Neuronal stem cell (in vitro differentiated cells): Measurements from ENCODE around the gene NFKBIE.
A peak's percentile ranks its signal among the peaks of the same experiment; 100 is the strongest.

ENCODE experiments used
- DNase-seq: peaks from one replicate; pipeline ENCODE4 v3.0.0-alpha.2; 2013; ENCODE audit warnings: low spot score
- H2AFZ ChIP-seq: one replicate; pipeline ENCODE4 v1.6.1; 2013; ENCODE audit warnings: mild to moderate bottlenecking, low read length, inconsistent platforms
- H2AK5ac ChIP-seq: 2 replicates; pipeline ENCODE4 v1.6.1; 2013; ENCODE audit warnings: low read depth, mild to moderate bottlenecking, inconsistent platforms, low read length, moderate library complexity, mixed read lengths
- H2BK120ac ChIP-seq: 2 replicates; pipeline ENCODE4 v1.6.1; 2013; ENCODE audit warnings: low read depth, mild to moderate bottlenecking, inconsistent platforms, low read length, moderate library complexity, mixed read lengths
- H2BK12ac ChIP-seq: one replicate; pipeline ENCODE4 v1.6.1; 2013; ENCODE audit warnings: low read length, inconsistent platforms
- H2BK15ac ChIP-seq: 2 replicates; pipeline ENCODE4 v1.6.1; 2013; ENCODE audit warnings: mild to moderate bottlenecking, low read length, inconsistent platforms, mixed read lengths
- H2BK5ac ChIP-seq: one replicate; pipeline ENCODE4 v1.6.1; 2013; ENCODE audit warnings: inconsistent platforms, mild to moderate bottlenecking, low read length, moderate library complexity
- H3K14ac ChIP-seq: one replicate; pipeline ENCODE4 v1.6.1; 2013; ENCODE audit warnings: low read length, inconsistent platforms
- H3K18ac ChIP-seq: 2 replicates; pipeline ENCODE4 v1.6.1; 2013; ENCODE audit warnings: low read length, inconsistent platforms
- H3K23ac ChIP-seq: 2 replicates; pipeline ENCODE4 v1.6.1; 2013; ENCODE audit warnings: low read depth, mild to moderate bottlenecking, mixed read lengths, low read length, inconsistent platforms; ENCODE audit not compliant: poor library complexity
- H3K27ac ChIP-seq: replicated peaks from 3 replicates; pipeline ENCODE4 v1.5.1; 2013; ENCODE audit warnings: low read length, inconsistent platforms
- H3K27me3 ChIP-seq, 3 experiments: 2 replicates each; pipeline ENCODE4 v1.6.1; 2013; ENCODE audit warnings: low read length in 3 of 3, mild to moderate bottlenecking in 2 of 3, inconsistent platforms in 1 of 3, low read depth in 1 of 3, mixed read lengths in 1 of 3, moderate library complexity in 1 of 3; ENCODE audit not compliant: control insufficient read depth in 3 of 3, insufficient read depth in 3 of 3
- H3K36me3 ChIP-seq, 2 donors: replicated peaks in 1 of 2; 2 replicates each; pipeline ENCODE4 v1.6.1; 2013; ENCODE audit warnings: low read length in 2 of 2; ENCODE audit not compliant: control insufficient read depth in 2 of 2, insufficient read depth in 2 of 2
- H3K4ac ChIP-seq: 2 replicates; pipeline ENCODE4 v1.6.1; 2013; ENCODE audit warnings: inconsistent platforms, mild to moderate bottlenecking, low read length, moderate library complexity
- H3K4me1 ChIP-seq, 2 donors: 1 replicate in 1 of 2; 2 replicates in 1 of 2; pipeline ENCODE4 v1.6.1; 2013; ENCODE audit warnings: low read length in 2 of 2, low read depth in 1 of 2; ENCODE audit not compliant: control insufficient read depth in 2 of 2, insufficient read depth in 1 of 2
- H3K4me2 ChIP-seq: one replicate; pipeline ENCODE4 v1.6.1; 2013; ENCODE audit warnings: mild to moderate bottlenecking, low read length, inconsistent platforms; ENCODE audit not compliant: insufficient read depth, poor library complexity, severe bottlenecking
- H3K4me3 ChIP-seq, 2 donors: 2 replicates each; pipeline ENCODE4 v1.5.1; 2013; ENCODE audit warnings: low read length in 2 of 2, mild to moderate bottlenecking in 2 of 2, inconsistent platforms in 1 of 2, moderate library complexity in 1 of 2
- H3K79me1 ChIP-seq: one replicate; pipeline ENCODE4 v1.6.1; 2013; ENCODE audit warnings: low read depth, mild to moderate bottlenecking, inconsistent platforms, low read length, moderate library complexity
- H3K9ac ChIP-seq: one replicate; pipeline ENCODE4 v1.6.1; 2013; ENCODE audit warnings: mild to moderate bottlenecking, low read depth, low read length, inconsistent platforms; ENCODE audit not compliant: poor library complexity
- H3K9me3 ChIP-seq, 2 donors: replicated peaks in 1 of 2; 2 replicates each; pipeline versions ENCODE3 to v1.6.1; 2013; ENCODE audit warnings: low read length in 2 of 2, mild to moderate bottlenecking in 2 of 2, inconsistent platforms in 1 of 2, low read depth in 1 of 2, mixed read lengths in 1 of 2, moderate library complexity in 1 of 2; ENCODE audit not compliant: control insufficient read depth in 2 of 2, insufficient read depth in 1 of 2
- H4K8ac ChIP-seq: one replicate; pipeline ENCODE4 v1.6.1; 2013; ENCODE audit warnings: low read depth, mild to moderate bottlenecking, inconsistent platforms, low read length, moderate library complexity
- H4K91ac ChIP-seq: one replicate; pipeline ENCODE4 v1.6.1; 2013; ENCODE audit warnings: low read length, low read depth, mild to moderate bottlenecking, inconsistent platforms; ENCODE audit not compliant: poor library complexity
- WGBS, 2 donors: extraction: QIAGEN DNeasy Blood & Tissue Kit; methylation state at CpG; one replicate each; pipeline ENCODE4 v1.1.7; 2013; ENCODE audit warnings: missing lambda C conversion rate in 2 of 2, mixed read lengths in 1 of 2; ENCODE audit not compliant: insufficient read length in 2 of 2, insufficient replicate concordance in 1 of 2; ENCODE audit errors: extremely low coverage in 2 of 2; 5-methylcytosine and 5-hydroxymethylcytosine counted together

NFKBIE gene

GRCh38 chr6:44237021-44237812 is 28.1 kb downstream of the NFKBIE start:
- no CpG with 5 or more reads among the region's 22 CpGs for WGBS, 2 donors
- peak overlapping the region; percentile 46 to 76 for H3K4me3 ChIP-seq
- H2BK12ac ChIP-seq, result peak overlapping the region; percentile 58
- no peaks in the 10 kb centered on the region for H3K9me3 ChIP-seq
- peak overlapping the region; percentile 88 for H2BK120ac ChIP-seq
- H3K14ac ChIP-seq, result peak overlapping the region; percentile 58
- no peak overlapping the region for H4K8ac ChIP-seq
- H3K18ac ChIP-seq, result peak overlapping the region; percentile 95
- H3K79me1 ChIP-seq, result no peaks in the 10 kb centered on the region
- H2BK5ac ChIP-seq, result peak overlapping the region; percentile 29
- H3K27ac ChIP-seq, result peak overlapping the region; percentile 26
- H3K27me3 ChIP-seq, result no peaks in the 10 kb centered on the region
- H2BK15ac ChIP-seq, result no peak overlapping the region
- peak overlapping the region; percentile 88 for H2AK5ac ChIP-seq
- H4K91ac ChIP-seq, result no peak overlapping the region
- peaks cover 13 to 33% of the 10 kb centered on the region in 2 donors for H3K36me3 ChIP-seq
- no peak overlapping the region for H3K4ac ChIP-seq
- peak overlapping the region; percentile 93 for H2AFZ ChIP-seq
- peak overlapping the region; percentile 69 for H3K23ac ChIP-seq
- H3K4me2 ChIP-seq, result peak overlapping the region; percentile 88
- no peak for DNase-seq
- peaks cover 7 to 14% of the 10 kb centered on the region in 2 donors for H3K4me1 ChIP-seq
- H3K9ac ChIP-seq, result peak overlapping the region; percentile 80

DNA sequence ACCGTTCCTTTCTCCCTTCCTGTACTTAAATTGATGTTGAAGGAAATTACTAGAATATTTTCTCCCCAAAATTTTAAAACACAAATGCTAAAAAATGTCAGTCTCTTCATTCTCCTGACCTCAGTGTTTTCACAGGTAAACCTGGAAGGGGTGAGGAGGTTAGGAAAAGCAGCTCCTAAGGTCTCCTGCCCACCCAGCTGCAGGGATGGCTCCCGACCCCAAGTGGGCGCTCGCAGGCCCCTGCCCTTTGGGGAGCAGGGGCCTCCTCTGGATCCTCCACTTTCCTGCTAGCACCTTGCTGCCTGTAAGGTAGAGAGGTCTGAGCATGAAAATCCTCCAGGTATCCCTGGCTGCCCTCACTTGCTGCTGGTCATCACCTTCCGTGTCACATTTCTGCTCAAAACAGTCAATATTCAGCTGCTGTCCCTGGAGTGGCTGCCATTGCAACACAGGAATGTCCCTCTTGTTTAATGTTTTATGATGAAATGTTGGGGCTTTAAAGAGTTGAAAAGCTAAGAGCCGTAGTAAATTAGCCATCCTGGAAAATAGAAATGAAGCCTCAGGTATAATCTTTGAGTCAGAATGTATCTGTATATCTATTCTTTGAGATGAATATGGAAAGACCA is 29.3 kb downstream of the NFKBIE start:
- Histone ChIP-seq H4K8ac (no peak overlapping the region), H3K36me3 (peaks cover 18 to 45% of the 10 kb centered on the region in 2 donors), H3K27me3 (no peaks in the 10 kb centered on the region), H3K4ac (no peak overlapping the region), H2BK120ac (no peak overlapping the region), H3K9me3 (no peaks in the 10 kb centered on the region), H3K14ac (no peak overlapping the region), H2BK5ac (no peak overlapping the region), H3K9ac (no peak overlapping the region), H2BK12ac (no peak overlapping the region), H3K4me3 (no peak overlapping the region), H2AFZ (no peak overlapping the region), H3K79me1 (no peaks in the 10 kb centered on the region), H3K4me2 (no peak overlapping the region), H3K23ac (no peak overlapping the region), H3K4me1 (peaks cover 7 to 14% of the 10 kb centered on the region in 2 donors), H2AK5ac (no peak overlapping the region), H3K18ac (no peak overlapping the region), H2BK15ac (no peak overlapping the region), H3K27ac (no peak overlapping the region), H4K91ac (no peak overlapping the region)
- DNase-seq, result no peak
- WGBS, 2 donors, result no CpG with 5 or more reads among the region's 6 CpGs

GRCh38 chr6:44235269-44235668 is 30.1 kb downstream of the NFKBIE start:
- H3K4me1 ChIP-seq, result peaks cover 7 to 14% of the 10 kb centered on the region in 2 donors
- H3K23ac ChIP-seq, result no peak overlapping the region
- no peaks in the 10 kb centered on the region for H3K79me1 ChIP-seq
- DNase-seq, result no peak
- no peak overlapping the region for H4K91ac ChIP-seq
- H3K4ac ChIP-seq, result no peak overlapping the region
- no peak overlapping the region for H3K4me3 ChIP-seq
- H3K14ac ChIP-seq, result no peak overlapping the region
- no peak overlapping the region for H2AK5ac ChIP-seq
- no peak overlapping the region for H2AFZ ChIP-seq
- no peak overlapping the region for H3K27ac ChIP-seq
- H2BK12ac ChIP-seq, result no peak overlapping the region
- no peak overlapping the region for H2BK15ac ChIP-seq
- no peak overlapping the region for H3K9ac ChIP-seq
- peaks cover 21 to 53% of the 10 kb centered on the region in 2 donors for H3K36me3 ChIP-seq
- WGBS, 2 donors, result no CpG with 5 or more reads among the region's 6 CpGs
- no peak overlapping the region for H3K18ac ChIP-seq
- no peak overlapping the region for H4K8ac ChIP-seq
- no peaks in the 10 kb centered on the region for H3K9me3 ChIP-seq
- H3K4me2 ChIP-seq, result no peak overlapping the region
- no peaks in the 10 kb centered on the region for H3K27me3 ChIP-seq
- H2BK5ac ChIP-seq, result no peak overlapping the region
- H2BK120ac ChIP-seq, result no peak overlapping the region
